BE2C (cell line): ENCODE results near the gene ANKDD1B.

ENCODE experiments used
- DNase-seq: peaks from one replicate; pipeline ENCODE4 v3.0.0-alpha.2; 2020
- H3K27me3 ChIP-seq: fragments of 250-450 bp; sonication (Bioruptor Pico); 2 replicates; pipeline ENCODE4 v1.5.1; 2020; ENCODE audit warnings: mild to moderate bottlenecking
- H3K36me3 ChIP-seq: fragments of 250-450 bp; sonication (Bioruptor Pico); 2 replicates; pipeline ENCODE4 v1.5.1; 2020; ENCODE audit warnings: mild to moderate bottlenecking
- H3K4me1 ChIP-seq: fragments of 250-450 bp; sonication (Bioruptor Pico); 2 replicates; pipeline ENCODE4 v1.5.1; 2020
- H3K4me3 ChIP-seq: 2 replicates; pipeline ENCODE4 v1.5.1; 2011; ENCODE audit warnings: low read depth, low read length
- H3K9me3 ChIP-seq: fragments of 250-450 bp; sonication (Bioruptor Pico); 2 replicates; pipeline ENCODE4 v1.5.1; 2020
- TF ChIP-seq, protein P1 (sequence below): IDR thresholded peaks from 2 replicates; pipeline ENCODE4 v1.5.1; 2012; ENCODE audit warnings: mild to moderate bottlenecking, low read depth, low read length

ANKDD1B gene

GRCh38 chr5:75701856-75702255, 90.6 kb downstream of the ANKDD1B start:
- Histone ChIP-seq H3K36me3 (peaks cover 33% of the 10 kb centered on the region), H3K4me3 (no peak overlapping the region), H3K4me1 (no peaks in the 10 kb centered on the region), H3K27me3 (no peaks in the 10 kb centered on the region), H3K9me3 (no peaks in the 10 kb centered on the region)
- TF ChIP-seq, protein P1, sequence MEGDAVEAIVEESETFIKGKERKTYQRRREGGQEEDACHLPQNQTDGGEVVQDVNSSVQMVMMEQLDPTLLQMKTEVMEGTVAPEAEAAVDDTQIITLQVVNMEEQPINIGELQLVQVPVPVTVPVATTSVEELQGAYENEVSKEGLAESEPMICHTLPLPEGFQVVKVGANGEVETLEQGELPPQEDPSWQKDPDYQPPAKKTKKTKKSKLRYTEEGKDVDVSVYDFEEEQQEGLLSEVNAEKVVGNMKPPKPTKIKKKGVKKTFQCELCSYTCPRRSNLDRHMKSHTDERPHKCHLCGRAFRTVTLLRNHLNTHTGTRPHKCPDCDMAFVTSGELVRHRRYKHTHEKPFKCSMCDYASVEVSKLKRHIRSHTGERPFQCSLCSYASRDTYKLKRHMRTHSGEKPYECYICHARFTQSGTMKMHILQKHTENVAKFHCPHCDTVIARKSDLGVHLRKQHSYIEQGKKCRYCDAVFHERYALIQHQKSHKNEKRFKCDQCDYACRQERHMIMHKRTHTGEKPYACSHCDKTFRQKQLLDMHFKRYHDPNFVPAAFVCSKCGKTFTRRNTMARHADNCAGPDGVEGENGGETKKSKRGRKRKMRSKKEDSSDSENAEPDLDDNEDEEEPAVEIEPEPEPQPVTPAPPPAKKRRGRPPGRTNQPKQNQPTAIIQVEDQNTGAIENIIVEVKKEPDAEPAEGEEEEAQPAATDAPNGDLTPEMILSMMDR = no peak
- DNase-seq = no peak

DNA sequence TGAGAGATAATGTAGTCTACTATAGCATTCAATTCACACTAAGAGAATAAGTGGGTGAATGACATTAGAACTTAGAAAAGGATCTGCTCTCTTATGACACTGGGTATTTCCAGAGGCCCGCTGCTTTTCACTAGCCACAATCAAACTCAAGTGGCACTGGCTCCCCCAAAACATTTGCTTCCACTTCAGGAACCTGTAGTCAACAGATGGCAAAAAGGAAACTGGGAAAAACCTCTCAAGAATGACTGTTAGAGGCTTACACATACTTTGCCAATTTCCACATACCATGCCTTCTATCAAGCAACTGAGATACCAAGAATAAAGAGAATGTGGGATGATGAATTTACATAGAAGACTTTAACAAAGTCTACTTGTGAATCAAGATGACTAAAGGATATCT, 94.8 kb downstream of the ANKDD1B start:
- Histone ChIP-seq H3K9me3 (no peaks in the 10 kb centered on the region), H3K4me3 (no peak overlapping the region), H3K36me3 (peaks cover 40% of the 10 kb centered on the region), H3K27me3 (no peaks in the 10 kb centered on the region), H3K4me1 (no peaks in the 10 kb centered on the region)
- no peak for DNase-seq
- TF ChIP-seq, protein P1 = no peak

GRCh38 chr5:75706775-75707174, 95.5 kb downstream of the ANKDD1B start:
- no peaks in the 10 kb centered on the region for H3K9me3 ChIP-seq
- H3K36me3 ChIP-seq = peaks cover 36% of the 10 kb centered on the region
- no peak overlapping the region for H3K4me3 ChIP-seq
- no peaks in the 10 kb centered on the region for H3K27me3 ChIP-seq
- DNase-seq = no peak
- H3K4me1 ChIP-seq = no peaks in the 10 kb centered on the region
- TF ChIP-seq, protein P1 = no peak

DNA sequence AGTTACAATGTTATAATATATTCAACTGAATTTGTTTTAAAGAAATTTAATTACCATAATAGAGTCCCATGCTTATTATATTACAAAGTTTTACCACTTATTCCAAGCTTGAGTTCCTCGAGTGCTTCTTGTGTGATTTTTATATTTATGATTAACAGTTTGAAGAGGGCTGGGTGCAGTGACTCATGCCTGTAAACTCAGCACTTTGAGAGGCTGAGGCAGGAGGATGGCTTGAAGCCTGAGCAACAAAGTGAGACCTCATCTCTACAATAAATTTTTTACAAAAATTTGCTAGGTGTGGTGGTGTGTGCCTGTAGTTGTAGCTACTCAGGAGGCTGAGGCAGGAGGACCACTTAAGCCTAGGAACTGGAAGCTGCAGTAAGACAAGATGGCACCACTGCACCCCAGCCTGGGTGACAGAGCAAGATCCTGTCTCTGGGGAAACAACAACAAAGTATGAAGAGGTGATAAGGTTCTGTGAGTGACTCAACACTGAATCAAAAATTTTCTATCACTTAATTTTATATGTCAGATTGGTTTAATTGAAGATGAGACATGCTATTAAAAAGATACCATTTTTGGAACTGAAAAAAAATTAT, 96.8 kb downstream of the ANKDD1B start:
- Histone ChIP-seq H3K36me3 (peaks cover 34% of the 10 kb centered on the region), H3K9me3 (no peaks in the 10 kb centered on the region), H3K27me3 (no peaks in the 10 kb centered on the region), H3K4me3 (no peak overlapping the region), H3K4me1 (no peaks in the 10 kb centered on the region)
- TF ChIP-seq, protein P1 = no peak
- no peak for DNase-seq

DNA sequence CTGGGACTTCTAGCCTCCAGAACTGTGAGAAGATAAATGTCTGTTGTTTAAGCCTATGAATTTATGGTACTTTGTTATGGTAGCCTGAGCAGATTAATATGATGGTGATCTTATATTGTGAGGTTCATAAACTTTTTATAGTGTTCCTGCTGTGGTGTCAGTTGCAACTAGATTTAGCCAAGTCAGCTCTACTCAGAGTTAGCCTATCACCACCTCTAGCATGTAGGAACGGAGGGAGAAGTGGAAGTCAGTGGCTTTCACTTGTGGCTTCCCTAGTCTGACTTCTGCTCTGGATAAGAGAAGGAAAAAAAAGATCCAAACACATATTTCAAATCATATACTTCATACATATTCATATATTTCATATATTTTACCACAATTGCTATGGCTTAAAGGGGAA, 99.4 kb downstream of the ANKDD1B start:
- no peaks in the 10 kb centered on the region for H3K27me3 ChIP-seq
- TF ChIP-seq, protein P1 = no peak
- no peaks in the 10 kb centered on the region for H3K9me3 ChIP-seq
- peaks cover 23% of the 10 kb centered on the region for H3K36me3 ChIP-seq
- H3K4me3 ChIP-seq = no peak overlapping the region
- DNase-seq = no peak
- no peaks in the 10 kb centered on the region for H3K4me1 ChIP-seq

DNA sequence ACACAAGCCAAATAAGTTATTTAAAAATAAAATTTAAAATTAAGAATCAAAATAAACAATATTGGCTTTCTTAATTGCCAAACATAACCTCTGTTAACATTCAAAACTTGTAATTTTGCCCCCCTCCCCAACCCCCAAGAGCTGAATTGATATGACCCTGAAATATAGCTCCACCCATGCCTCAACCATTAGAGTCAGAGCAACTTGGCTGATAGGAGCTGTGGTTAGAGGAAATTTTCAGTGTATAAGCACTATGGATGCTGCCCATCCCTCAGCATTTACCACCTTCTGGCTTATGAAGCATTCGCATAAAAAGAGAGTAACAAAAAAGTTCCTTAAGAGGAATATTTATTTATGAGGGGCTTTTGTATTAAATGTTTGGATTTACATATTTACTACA, 99.9 kb downstream of the ANKDD1B start:
- Histone ChIP-seq H3K4me3 (no peak overlapping the region), H3K36me3 (peaks cover 23% of the 10 kb centered on the region), H3K9me3 (no peaks in the 10 kb centered on the region), H3K4me1 (no peaks in the 10 kb centered on the region), H3K27me3 (no peaks in the 10 kb centered on the region)
- DNase-seq = no peak
- TF ChIP-seq, protein P1 = no peak
